ENCODE measurements around the gene FURIN.
"Not testable (repeated sequence)": the region's sequence is repeated elsewhere in the genome, so short reads cannot be mapped to it uniquely, and the experiment has no call there.

The FURIN gene

DNA sequence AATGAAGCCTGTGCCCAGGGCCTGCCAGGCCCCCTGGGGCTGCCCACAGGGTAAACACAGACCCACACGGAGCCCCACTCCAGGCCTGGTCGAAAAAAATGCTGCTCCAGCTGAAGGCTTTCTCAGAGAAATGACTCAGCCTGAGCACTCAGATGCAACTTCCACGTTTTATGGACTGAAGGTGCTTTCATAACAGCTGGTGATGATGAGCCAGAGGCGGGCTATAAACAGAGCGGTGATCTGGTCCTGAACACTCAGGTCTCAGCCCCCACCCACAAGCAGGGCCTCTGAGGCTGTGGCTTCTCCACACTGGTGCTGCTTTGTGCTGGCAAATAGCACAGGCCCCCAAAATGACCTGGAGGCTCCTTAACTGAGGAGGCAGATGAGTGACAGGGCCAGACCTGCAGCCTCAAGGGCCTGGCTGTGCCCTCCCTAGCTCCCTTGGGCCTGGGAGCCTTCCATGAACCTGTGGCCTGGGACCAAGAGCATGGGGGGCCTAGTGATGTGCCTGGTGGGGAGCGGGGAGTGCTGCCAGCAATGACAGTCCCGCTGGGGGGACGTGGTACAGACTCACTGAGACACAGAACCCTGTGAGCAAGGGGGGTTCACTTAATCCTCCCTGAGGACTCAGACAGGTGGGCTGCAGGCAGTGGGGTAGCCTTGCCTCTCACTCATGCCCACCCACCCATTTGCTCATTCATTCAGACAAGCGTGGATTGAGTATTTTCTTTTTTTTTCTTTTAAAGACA, 23.0 kb upstream of the FURIN start:
- TF ChIP-seq ZNF565 (CRISPR knock-in tag; conservative IDR thresholded peaks at IDR 0.05; ENCODE audit: low read depth) (no peak), ARNTL (CRISPR knock-in tag; IDR thresholded peaks at IDR 0.05; ENCODE audit: borderline replicate concordance, low read depth) (no peak), OSR1 (CRISPR knock-in tag; IDR thresholded peaks at IDR 0.05) (no peak), GLIS3 (CRISPR knock-in tag; IDR thresholded peaks at IDR 0.05) (no peak), ISL1 (CRISPR knock-in tag; IDR thresholded peaks at IDR 0.05) (no peak), CSDC2 (CRISPR knock-in tag; IDR thresholded peaks at IDR 0.05) (no peak), ZFP3 (CRISPR knock-in tag; IDR thresholded peaks at IDR 0.05) (no peak), ZNF8 (CRISPR knock-in tag; IDR thresholded peaks at IDR 0.05) (no peak), TCF4 (CRISPR knock-in tag; IDR thresholded peaks at IDR 0.05; ENCODE audit: borderline replicate concordance) (no peak)
- TF ChIP-seq, protein P1, sequence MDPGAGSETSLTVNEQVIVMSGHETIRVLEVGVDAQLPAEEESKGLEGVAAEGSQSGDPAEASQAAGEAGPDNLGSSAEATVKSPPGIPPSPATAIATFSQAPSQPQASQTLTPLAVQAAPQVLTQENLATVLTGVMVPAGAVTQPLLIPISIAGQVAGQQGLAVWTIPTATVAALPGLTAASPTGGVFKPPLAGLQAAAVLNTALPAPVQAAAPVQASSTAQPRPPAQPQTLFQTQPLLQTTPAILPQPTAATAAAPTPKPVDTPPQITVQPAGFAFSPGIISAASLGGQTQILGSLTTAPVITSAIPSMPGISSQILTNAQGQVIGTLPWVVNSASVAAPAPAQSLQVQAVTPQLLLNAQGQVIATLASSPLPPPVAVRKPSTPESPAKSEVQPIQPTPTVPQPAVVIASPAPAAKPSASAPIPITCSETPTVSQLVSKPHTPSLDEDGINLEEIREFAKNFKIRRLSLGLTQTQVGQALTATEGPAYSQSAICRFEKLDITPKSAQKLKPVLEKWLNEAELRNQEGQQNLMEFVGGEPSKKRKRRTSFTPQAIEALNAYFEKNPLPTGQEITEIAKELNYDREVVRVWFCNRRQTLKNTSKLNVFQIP (CRISPR knock-in tag; IDR thresholded peaks at IDR 0.05; ENCODE audit: borderline replicate concordance, low read depth): no peak
- TF ChIP-seq, protein P2, sequence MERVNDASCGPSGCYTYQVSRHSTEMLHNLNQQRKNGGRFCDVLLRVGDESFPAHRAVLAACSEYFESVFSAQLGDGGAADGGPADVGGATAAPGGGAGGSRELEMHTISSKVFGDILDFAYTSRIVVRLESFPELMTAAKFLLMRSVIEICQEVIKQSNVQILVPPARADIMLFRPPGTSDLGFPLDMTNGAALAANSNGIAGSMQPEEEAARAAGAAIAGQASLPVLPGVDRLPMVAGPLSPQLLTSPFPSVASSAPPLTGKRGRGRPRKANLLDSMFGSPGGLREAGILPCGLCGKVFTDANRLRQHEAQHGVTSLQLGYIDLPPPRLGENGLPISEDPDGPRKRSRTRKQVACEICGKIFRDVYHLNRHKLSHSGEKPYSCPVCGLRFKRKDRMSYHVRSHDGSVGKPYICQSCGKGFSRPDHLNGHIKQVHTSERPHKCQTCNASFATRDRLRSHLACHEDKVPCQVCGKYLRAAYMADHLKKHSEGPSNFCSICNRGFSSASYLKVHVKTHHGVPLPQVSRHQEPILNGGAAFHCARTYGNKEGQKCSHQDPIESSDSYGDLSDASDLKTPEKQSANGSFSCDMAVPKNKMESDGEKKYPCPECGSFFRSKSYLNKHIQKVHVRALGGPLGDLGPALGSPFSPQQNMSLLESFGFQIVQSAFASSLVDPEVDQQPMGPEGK (CRISPR knock-in tag; IDR thresholded peaks at IDR 0.05; ENCODE audit: borderline replicate concordance): no peak
- peak; percentile 86 for ATAC-seq

DNA sequence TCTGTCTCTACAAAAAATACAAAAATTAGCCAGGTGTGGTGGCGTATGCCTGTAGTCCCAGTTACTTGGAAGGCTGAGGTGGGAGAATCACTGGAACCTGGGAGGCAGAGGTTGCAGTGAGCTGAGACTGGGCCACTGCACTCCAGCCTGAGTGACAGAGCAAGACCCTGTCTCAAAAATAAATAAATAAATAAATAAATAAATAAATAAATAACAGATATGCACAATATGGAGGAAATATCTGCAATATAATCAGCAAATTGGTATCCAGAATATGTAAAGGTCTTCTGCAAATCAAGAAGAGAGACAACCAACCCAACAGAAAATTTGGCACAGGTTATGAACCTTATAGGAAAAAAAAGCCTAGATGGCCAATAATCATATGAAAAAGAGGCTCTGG, 19.0 kb upstream of the FURIN start:
- not testable (repeated sequence) for ATAC-seq

DNA sequence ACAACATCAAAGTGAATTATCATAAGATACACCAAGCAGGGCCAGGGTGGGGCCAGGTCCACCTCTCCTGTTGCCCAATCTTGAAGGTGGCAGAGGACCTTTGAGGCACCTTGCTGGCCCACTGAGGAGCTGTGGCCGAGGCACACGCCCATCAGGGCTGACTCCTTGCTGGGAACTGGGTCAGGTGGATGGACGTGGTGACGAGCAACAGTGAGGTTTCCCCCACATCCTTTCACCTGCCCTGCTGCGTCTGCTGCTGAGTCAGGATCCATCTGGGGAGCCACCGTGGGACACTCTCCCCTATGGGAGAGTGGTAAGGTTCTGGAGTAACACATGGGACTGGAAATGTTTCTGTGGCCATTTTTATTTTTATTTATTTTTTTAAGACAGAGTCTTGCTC, 17.3 kb upstream of the FURIN start:
- TF ChIP-seq PPARA (CRISPR knock-in tag; IDR thresholded peaks at IDR 0.05; ENCODE audit: borderline replicate concordance): no peak
- TF ChIP-seq ZNF8 (CRISPR knock-in tag; IDR thresholded peaks at IDR 0.05): no peak
- no peak for TF ChIP-seq TCF4 (CRISPR knock-in tag; IDR thresholded peaks at IDR 0.05; ENCODE audit: borderline replicate concordance)
- no peak for TF ChIP-seq ZFP3 (CRISPR knock-in tag; IDR thresholded peaks at IDR 0.05)
- TF ChIP-seq ESRRG (CRISPR knock-in tag; IDR thresholded peaks at IDR 0.05): no peak
- TF ChIP-seq GLIS3 (CRISPR knock-in tag; IDR thresholded peaks at IDR 0.05): no peak
- no peak for TF ChIP-seq ZC3H10 (CRISPR knock-in tag; IDR thresholded peaks at IDR 0.05)
- no peak for TF ChIP-seq ZNF565 (CRISPR knock-in tag; conservative IDR thresholded peaks at IDR 0.05; ENCODE audit: low read depth)
- ATAC-seq: no peak

DNA sequence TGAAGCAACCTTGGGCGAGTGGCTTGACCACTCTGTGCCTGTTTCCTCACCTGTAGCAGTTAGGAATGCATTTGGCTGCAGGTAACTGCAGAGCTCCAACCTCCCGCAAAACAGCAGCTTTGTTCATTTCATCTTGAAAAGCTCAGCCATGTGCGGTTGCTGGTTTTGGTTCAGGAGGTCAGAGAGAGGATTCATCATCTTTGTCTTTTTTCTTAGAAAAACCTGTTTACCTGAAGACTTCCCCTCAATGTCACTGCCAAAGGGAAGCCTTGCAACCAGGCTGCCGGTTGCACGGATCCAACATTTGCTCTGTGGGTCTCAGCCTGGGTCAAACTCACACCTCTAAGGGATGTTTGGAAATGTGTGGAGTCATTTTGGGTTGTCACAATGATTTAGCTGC, 16.4 kb upstream of the FURIN start:
- no peak for ATAC-seq
- TF ChIP-seq ZFP30 (CRISPR knock-in tag; IDR thresholded peaks at IDR 0.05): no peak
- TF ChIP-seq ZFP3 (CRISPR knock-in tag; IDR thresholded peaks at IDR 0.05): no peak
- no peak for TF ChIP-seq ISL1 (CRISPR knock-in tag; IDR thresholded peaks at IDR 0.05)

DNA sequence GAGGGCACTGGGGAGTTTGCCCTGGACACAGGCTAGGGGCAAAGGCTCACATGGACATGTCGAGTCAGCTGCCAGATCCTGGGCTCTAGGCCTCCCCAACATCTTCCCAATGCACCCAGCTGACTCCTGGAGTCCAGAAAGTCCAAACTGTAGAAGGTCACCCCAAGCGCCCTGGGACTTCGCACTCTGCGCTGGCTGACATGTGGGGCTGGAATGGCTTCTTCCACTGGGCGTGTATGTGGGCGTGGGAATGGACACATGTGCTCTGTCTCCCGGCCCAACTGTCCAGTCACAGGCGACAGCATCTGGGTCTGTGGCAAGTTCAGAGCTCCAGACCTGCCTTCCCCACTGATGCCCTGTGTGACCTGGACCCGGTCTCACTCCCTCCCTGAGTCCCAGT, 13.2 kb upstream of the FURIN start:
- no peak for ATAC-seq
- TF ChIP-seq PPARA (CRISPR knock-in tag; IDR thresholded peaks at IDR 0.05; ENCODE audit: borderline replicate concordance) (no peak), TOX (CRISPR knock-in tag; IDR thresholded peaks at IDR 0.05; ENCODE audit: borderline replicate concordance) (no peak), ZNF8 (CRISPR knock-in tag; IDR thresholded peaks at IDR 0.05) (no peak), CSDC2 (CRISPR knock-in tag; IDR thresholded peaks at IDR 0.05) (no peak), SNAI2 (CRISPR knock-in tag; IDR thresholded peaks at IDR 0.05) (no peak), ZC3H10 (CRISPR knock-in tag; IDR thresholded peaks at IDR 0.05) (no peak), TCF4 (CRISPR knock-in tag; IDR thresholded peaks at IDR 0.05; ENCODE audit: borderline replicate concordance) (no peak), RARB (CRISPR knock-in tag; IDR thresholded peaks at IDR 0.05) (no peak), ZNF565 (CRISPR knock-in tag; conservative IDR thresholded peaks at IDR 0.05; ENCODE audit: low read depth) (no peak), ISL1 (CRISPR knock-in tag; IDR thresholded peaks at IDR 0.05) (no peak), ESRRG (CRISPR knock-in tag; IDR thresholded peaks at IDR 0.05) (no peak)
- TF ChIP-seq, protein P2 (CRISPR knock-in tag; IDR thresholded peaks at IDR 0.05; ENCODE audit: borderline replicate concordance): no peak

DNA sequence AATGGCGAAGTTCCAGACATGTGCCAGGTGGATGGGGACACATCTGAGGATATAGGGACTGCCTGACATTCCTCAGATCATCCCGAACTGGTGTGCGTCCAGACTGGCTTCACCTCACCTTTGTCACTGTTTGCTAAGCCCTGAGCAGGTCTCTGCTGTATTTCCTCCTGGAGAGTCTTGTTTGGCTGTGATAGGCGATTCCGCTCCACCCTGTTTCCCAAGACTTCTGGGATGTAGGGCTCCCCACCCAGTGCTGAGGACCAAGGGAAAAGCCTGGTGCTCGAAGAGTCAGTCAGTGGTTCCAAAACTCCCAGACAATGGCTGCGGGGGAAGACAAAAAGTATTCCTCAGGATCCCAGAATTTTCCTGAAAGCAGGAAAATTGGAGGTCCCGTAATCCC, 11.1 kb upstream of the FURIN start:
- no peak for ATAC-seq
- TF ChIP-seq ESRRG (CRISPR knock-in tag; IDR thresholded peaks at IDR 0.05): no peak
- no peak for TF ChIP-seq ZFP30 (CRISPR knock-in tag; IDR thresholded peaks at IDR 0.05)
- TF ChIP-seq SNAI2 (CRISPR knock-in tag; IDR thresholded peaks at IDR 0.05): no peak
- TF ChIP-seq ZNF8 (CRISPR knock-in tag; IDR thresholded peaks at IDR 0.05): no peak
- TF ChIP-seq, protein P3, sequence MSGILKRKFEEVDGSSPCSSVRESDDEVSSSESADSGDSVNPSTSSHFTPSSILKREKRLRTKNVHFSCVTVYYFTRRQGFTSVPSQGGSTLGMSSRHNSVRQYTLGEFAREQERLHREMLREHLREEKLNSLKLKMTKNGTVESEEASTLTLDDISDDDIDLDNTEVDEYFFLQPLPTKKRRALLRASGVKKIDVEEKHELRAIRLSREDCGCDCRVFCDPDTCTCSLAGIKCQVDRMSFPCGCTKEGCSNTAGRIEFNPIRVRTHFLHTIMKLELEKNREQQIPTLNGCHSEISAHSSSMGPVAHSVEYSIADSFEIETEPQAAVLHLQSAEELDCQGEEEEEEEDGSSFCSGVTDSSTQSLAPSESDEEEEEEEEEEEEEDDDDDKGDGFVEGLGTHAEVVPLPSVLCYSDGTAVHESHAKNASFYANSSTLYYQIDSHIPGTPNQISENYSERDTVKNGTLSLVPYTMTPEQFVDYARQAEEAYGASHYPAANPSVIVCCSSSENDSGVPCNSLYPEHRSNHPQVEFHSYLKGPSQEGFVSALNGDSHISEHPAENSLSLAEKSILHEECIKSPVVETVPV (CRISPR knock-in tag; IDR thresholded peaks at IDR 0.05): no peak
- no peak for TF ChIP-seq ZNF70 (CRISPR knock-in tag; IDR thresholded peaks at IDR 0.05)
- no peak for TF ChIP-seq ARNTL (CRISPR knock-in tag; IDR thresholded peaks at IDR 0.05; ENCODE audit: borderline replicate concordance, low read depth)
- TF ChIP-seq, protein P4, sequence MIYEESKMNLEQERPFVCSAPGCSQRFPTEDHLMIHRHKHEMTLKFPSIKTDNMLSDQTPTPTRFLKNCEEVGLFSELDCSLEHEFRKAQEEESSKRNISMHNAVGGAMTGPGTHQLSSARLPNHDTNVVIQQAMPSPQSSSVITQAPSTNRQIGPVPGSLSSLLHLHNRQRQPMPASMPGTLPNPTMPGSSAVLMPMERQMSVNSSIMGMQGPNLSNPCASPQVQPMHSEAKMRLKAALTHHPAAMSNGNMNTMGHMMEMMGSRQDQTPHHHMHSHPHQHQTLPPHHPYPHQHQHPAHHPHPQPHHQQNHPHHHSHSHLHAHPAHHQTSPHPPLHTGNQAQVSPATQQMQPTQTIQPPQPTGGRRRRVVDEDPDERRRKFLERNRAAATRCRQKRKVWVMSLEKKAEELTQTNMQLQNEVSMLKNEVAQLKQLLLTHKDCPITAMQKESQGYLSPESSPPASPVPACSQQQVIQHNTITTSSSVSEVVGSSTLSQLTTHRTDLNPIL (CRISPR knock-in tag; IDR thresholded peaks at IDR 0.05; ENCODE audit: low read depth): no peak
- no peak for TF ChIP-seq BACH2 (CRISPR knock-in tag; IDR thresholded peaks at IDR 0.05; ENCODE audit: borderline replicate concordance)
- no peak for TF ChIP-seq TCF4 (CRISPR knock-in tag; IDR thresholded peaks at IDR 0.05; ENCODE audit: borderline replicate concordance)
- TF ChIP-seq ISL1 (CRISPR knock-in tag; IDR thresholded peaks at IDR 0.05): no peak
- TF ChIP-seq CSDC2 (CRISPR knock-in tag; IDR thresholded peaks at IDR 0.05): no peak
- no peak for TF ChIP-seq ZNF565 (CRISPR knock-in tag; conservative IDR thresholded peaks at IDR 0.05; ENCODE audit: low read depth)
- TF ChIP-seq ZC3H10 (CRISPR knock-in tag; IDR thresholded peaks at IDR 0.05): no peak
- TF ChIP-seq PPARA (CRISPR knock-in tag; IDR thresholded peaks at IDR 0.05; ENCODE audit: borderline replicate concordance): no peak
- no peak for TF ChIP-seq TOX (CRISPR knock-in tag; IDR thresholded peaks at IDR 0.05; ENCODE audit: borderline replicate concordance)

Measured in SK-N-SH treated with all-trans-retinoic acid at 6 μM for 48 hours (cell line).